ENCODE data around the gene C9.
"Not testable (repeated sequence)": the region's sequence is repeated elsewhere in the genome, so short reads cannot be mapped to it uniquely, and the experiment has no call there.

The C9 gene

DNA sequence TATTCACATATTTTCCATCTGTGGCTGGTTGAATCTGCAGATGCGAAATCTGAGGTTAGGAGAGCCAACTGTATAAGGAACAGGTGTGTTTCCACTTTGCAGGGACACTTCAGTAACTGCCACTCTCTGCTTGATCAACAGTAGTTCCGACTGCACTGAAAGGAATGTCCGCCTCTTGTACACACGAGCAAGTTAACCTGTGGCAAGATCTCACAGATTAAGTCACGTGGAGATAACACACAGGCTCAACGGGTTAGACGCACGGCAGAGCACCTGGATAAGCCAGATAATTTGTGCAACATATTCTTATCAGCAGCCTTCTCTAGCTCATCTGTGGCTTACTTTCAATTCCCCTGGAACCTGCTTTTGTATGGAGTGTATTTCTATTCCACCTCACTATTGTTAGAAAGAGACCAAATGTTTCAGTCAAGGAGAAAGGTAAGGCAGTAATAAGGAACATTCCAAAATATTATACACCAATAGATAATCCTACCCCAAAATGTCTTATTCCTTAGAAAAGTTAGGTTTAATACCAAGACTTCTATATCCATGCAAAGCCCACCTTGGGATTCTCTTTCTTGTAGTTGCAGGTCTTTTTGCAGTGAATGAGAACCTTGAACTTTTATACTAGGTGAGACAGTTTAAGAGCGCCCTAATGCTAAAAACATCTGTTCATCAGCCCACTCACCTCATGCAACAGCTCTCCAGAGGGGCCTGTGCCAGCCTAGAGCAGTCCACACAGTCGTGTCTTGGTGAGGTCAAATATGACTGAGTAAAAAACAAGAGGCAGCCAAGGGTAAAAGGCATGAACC is 6.5 kb upstream of the C9 start:
- DNase-seq = no peak

GRCh38 chr5:39369123-39369815 is 5.0 kb upstream of the C9 start:
- DNase-seq = no peak

DNA sequence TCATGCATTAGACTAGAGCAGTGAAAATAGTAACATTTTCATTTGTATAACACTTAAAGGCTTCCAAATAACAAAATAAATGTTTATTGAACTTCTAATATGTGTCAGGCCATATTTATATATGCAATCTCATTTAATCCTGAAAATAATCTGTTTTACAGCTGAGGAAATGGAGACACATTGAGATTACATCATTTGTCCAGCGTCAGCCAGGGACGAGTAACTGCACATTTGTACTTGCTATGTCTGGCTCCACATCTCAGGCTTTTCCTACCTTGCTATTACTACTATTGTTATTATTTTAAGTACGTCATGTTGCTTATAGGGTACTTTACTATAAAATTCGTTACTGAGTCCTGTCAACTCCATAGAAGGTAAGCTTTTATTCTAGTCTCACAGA is 3.8 kb upstream of the C9 start:
- no peak for DNase-seq

DNA sequence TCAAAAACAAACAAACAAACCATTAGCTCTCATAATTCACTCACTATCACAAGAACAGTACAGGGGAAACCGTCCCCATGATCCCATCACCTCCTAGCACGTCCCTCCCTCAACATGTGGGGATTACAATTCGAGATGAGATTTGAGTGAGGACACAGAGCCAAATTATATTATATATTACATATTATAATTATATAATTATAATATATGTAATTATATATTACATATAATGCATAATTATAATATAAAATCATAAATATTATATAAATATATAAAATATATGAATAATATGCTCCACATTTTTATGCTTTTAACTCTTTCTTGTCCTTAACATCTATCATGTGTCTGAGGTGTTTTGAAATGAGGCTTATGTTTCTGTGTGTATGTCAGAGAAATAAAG is 3.4 kb upstream of the C9 start:
- DNase-seq = no peak

- DNase-seq = no peak
These were observed 1.1 kb downstream of the C9 start for GRCh38 chr5:39363217-39363616.

DNA sequence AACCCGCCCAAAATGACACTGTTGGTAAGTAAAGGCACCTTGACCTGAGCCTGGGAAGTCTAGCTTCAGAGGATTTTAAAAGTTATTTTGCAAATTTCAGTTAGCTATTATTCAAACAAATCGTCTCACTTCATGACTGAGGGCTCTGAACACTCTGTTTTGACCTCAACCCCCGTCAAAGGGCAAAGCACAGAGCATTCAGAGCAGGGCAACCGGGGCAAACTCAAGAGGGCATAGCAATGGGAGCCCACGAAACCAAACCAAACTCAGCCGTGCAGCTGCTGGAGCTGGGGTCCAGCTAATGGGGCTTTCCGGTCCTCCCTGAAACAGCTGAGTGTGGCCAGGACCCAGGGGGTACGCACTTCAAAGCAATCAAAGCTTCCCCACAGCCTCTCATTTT is 1.6 kb downstream of the C9 start:
- DNase-seq = no peak

DNA sequence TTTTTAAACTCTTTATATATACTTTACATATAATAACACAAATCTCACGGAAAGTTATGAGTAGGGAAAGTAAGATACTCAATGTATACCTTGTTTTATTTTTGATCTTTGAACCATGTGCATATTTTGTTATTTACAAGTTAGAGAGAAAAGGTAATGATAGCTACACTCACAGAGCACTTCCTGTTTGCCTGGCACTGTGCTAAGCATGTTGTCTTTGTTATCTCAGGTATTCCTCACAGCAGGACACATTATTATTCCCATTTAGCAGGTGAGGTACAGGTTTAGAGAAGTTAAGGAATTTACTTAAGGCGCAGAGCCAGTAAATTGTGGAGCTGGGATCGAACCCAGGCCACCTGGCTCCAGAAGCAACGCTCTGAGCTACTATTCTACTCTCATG is 3.0 kb downstream of the C9 start:
- no peak for DNase-seq

- DNase-seq = no peak
These were observed 3.7 kb downstream of the C9 start for GRCh38 chr5:39360471-39361111.

DNA sequence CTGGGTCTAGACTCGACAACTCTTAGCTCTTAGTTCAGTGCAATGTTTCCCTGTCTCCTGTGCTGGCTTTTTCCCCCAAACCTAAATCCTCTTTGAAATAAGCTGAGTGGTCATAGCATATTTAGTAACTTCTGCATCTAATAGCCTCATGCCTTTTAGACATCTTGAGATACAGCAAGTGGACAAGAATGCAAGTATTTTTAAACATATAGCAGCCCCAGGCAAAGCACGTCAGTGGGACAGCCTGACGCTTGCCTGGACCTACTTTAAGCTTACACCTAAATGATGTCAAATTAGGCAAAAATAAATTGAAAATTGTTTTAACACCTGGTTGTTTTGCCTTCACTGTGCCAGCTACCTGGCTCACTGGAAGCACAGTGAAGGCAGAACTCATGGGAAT is 8.0 kb downstream of the C9 start:
- DNase-seq = no peak

GRCh38 chr5:39355324-39355723 is 9.0 kb downstream of the C9 start:
- DNase-seq = no peak

DNA sequence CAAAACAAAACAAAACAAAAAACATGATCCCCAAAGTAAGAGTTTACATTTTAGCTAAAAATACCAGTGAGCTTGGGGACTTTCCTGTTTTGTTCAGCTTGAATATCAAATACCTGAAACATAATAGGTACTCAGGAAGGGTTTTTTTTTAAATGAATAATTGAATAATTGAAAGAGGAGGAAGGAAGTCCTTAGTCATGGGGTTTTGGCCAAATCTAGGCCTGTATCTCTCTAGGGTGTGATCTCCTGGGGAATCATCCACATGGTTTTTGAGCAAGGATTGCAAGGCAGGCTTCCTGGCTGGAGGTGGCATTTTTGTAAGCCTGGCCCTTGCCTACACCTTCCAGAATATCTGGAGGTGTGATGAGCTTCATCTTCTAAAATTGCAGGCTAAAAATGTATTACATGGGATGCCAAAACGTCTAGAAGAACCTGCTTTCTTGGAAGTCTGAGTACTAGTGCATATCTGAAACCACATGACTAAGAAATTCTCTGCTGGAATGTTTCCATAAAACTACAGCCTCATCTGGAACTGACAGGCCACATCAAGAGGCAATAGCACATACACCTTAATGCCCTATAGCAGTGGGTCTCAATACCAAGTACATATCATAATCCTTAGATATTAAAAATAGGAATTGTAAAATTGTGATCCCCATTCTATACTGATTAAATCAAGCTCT is 10.4 kb downstream of the C9 start:
- no peak for DNase-seq

- DNase-seq = no peak
These were observed 11.3 kb downstream of the C9 start for GRCh38 chr5:39352951-39353350.

GRCh38 chr5:39352170-39352569 is 12.1 kb downstream of the C9 start:
- DNase-seq = no peak

- no peak for DNase-seq
These were observed 14.8 kb downstream of the C9 start for GRCh38 chr5:39349484-39349883.

DNA sequence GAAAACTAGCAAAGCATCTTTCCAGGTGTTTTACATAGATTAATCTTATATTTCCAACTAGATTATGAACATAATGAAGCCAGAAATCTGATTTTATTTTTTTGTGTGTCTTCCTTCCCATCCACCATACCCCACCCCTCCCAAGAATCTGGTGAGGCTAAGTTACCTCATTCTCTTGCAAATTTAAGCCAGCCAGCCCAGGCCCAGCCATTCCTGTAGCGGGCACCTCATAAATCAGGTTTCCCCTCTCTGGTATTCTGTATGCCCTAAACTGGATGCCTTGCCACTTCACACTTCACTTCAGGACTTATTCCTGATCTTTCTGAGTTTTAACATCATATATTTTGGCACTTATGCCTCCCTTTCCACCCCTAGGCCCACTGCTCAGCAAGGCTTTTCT is 21.8 kb downstream of the C9 start:
- DNase-seq = no peak

GRCh38 chr5:39341896-39342295 is 22.4 kb downstream of the C9 start:
- DNase-seq = no peak

DNA sequence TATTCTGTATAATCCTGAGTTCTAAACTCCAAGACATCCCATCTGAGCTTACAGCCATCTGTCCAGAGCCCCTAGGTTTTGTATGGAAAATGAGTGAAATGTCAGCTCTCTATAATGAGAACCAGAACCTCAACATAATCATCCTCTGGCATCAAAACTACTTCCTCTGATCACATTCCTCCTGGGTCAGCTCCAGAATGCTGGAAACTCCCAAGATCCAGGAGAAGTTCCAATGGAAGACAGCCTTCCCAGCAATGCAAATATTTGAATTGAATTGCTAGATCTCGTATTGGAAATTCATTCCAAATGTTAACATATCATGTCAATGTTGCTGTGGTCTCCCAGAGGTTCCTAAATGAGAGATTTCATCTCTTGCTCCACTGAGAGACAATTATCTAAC is 23.8 kb downstream of the C9 start:
- DNase-seq = no peak

DNA sequence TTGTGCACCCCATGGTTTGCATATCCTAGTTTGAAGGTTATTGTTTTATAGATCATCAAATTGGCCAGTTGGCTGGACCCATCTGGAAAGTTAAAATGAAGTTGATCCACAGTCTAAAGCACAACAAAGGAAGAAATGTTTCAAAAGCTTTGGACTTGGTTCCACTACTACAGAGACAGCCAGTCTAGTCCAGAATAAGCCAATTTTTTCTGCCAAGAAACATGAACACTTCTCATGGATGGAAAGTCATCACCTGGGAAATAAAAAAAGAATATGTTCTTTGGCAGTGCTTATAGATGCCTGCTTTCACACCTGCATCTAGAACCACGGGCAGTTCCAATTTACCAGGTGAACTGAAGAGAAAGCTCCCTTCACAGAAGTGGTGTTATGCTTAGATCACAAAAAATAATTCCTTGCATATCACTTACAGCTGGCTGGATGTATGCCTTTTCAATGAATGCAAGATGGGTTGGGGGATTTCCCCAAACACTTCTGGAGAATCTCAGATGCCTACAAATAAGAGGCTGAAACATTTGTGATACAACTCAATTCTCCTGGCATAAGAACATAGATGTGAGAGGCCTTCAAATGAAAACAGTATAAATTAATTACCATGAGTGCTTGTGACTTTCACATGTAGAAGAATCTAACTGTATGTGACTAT is 26.9 kb downstream of the C9 start:
- DNase-seq = no peak

DNA sequence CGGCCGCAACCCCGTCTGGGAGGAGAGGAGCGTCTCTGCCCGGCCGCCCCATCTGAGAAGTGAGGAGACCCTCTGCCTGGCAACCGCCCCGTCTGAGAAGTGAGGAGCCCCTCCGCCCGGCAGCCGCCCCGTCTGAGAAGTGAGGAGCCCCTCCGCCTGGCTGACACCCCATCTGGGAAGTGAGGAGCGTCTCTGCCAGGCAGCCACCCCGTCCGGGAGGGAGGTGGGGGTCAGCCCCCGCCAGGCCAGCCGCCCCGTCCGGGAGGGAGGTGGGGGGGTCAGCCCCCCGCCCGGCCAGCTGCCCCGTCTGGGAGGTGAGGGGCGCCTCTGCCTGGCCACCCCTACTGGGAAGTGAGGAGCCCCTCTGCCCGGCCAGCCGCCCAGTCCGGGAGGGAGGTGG is 30.0 kb downstream of the C9 start:
- not testable (repeated sequence) for DNase-seq

DNA sequence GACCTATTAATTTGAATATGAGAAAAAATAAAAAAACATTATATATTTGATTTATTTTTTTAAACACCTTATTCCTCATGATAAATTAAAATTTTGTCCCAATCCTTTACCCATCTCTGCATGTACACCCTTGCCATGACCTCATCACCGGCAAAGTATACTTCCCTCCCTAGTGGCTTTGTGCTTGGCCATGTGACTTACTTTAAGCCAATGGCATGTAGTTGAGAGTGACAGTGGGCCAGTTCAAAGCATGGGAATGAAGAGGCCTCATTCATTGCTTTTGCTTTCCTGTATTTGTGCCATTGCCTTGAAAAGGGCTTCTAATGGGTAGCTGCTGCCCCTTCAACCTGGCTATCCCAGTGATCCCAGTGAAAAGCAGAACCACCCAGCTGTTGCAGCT is 31.2 kb downstream of the C9 start:
- DNase-seq = no peak

GRCh38 chr5:39331861-39332381 is 32.4 kb downstream of the C9 start:
- DNase-seq = no peak

DNA sequence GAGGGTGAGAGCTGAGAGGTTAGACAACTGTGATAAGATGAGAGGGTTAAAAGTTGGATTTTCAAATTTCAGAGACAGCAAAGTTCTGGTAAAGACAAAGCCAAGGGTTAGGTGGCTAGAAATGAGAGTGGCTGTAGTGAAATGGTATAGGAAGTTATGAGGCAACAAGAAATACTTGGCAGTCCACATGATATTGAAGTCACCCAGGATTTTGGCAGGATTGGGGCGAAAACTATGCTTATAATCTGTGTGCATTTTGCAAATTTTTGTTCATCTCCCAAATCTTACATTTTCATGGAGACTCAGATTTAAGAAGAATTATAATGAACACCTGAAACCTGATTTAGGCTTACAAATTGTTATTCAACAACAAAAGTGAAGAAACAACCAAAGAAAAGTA is 35.6 kb downstream of the C9 start:
- no peak for DNase-seq

DNA sequence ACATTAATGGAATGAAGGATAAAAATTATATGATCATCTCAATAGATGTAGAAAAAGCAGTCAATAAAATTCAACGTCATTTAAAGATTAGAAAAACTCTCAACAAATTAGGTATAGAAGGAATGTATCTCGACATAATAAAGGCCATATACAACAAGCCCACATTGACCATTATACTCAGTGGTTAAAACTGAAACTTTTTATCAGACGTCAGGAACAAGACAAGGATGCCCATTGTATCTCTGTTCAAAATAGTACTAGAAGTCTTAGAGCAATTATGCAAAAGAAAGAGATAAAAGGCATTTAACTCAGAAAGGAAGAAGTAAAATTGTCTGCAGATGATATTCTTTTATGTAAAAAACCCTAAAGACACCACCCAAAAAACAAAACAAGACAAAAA is 40.8 kb downstream of the C9 start:
- no peak for DNase-seq
